ENCODE results near the gene LDLRAD4. TPM values are rescaled to one million over a fixed set of nuclear protein-coding genes. Genes with fewer than 3 reads are reported as not detected.

LDLRAD4 gene
- total RNA-seq, 1 donor = under 0.01 TPM

GRCh38 chr18:13217971-13218367 is 591 bp upstream of the LDLRAD4 start:
- Histone ChIP-seq H2AFZ (ENCODE audit: low read length) (no peak overlapping the region), H3K4me2 (ENCODE audit: insufficient read depth, low read length) (peak overlapping the region; percentile 23), H3K27ac (ENCODE audit: low read depth, low read length) (no peak overlapping the region), H3K4me3 (ENCODE audit: insufficient read depth, low read length) (no peak overlapping the region), H3K79me2 (ENCODE audit: insufficient read depth, low read length) (no peaks in the 10 kb centered on the region), H3K27me3 (ENCODE audit: insufficient read depth, low read length) (peaks cover 74% of the 10 kb centered on the region), H3K9me3 (ENCODE audit: low read depth, low read length) (no peaks in the 10 kb centered on the region), H4K20me1 (ENCODE audit: insufficient read depth, low read length) (no peaks in the 10 kb centered on the region), H3K4me1 (ENCODE audit: insufficient read depth, low read length) (no peaks in the 10 kb centered on the region), H3K36me3 (ENCODE audit: insufficient read depth, low read length) (no peaks in the 10 kb centered on the region)
- DNase-seq (ENCODE audit: insufficient read length, low spot score, missing footprints) = no peak
- TF ChIP-seq CTCF (IDR thresholded peaks at IDR 0.05; ENCODE audit: extremely low read depth, low read depth, low read length) = no peak

DNA sequence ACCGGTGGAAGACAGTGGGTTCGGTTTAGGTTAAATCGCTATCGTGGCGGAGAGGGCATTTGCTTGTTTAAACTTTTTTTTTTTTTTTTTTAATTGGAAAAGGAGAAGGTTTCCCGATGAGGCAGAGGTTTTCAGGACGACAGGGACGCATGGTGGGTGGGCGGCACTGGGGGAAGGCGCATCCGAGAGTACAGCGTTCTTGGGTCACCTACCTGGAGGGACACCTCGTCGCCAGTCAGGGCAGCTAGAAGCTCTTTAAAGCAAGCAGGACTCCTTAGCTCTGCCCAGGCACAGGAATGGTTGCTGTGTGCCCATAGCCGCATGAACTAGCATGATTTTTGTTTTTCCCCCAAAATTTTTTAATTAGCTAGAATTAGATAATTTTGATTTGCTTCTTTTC is 437 bp downstream of the LDLRAD4 start:
- no peaks in the 10 kb centered on the region for H3K36me3 ChIP-seq (ENCODE audit: insufficient read depth, low read length)
- TF ChIP-seq CTCF (IDR thresholded peaks at IDR 0.05; ENCODE audit: extremely low read depth, low read depth, low read length) = no peak
- no peak for DNase-seq (ENCODE audit: insufficient read length, low spot score, missing footprints)
- no peak overlapping the region for H3K4me3 ChIP-seq (ENCODE audit: insufficient read depth, low read length)
- H4K20me1 ChIP-seq (ENCODE audit: insufficient read depth, low read length) = no peaks in the 10 kb centered on the region
- H3K4me1 ChIP-seq (ENCODE audit: insufficient read depth, low read length) = no peaks in the 10 kb centered on the region
- H2AFZ ChIP-seq (ENCODE audit: low read length) = no peak overlapping the region
- no peaks in the 10 kb centered on the region for H3K79me2 ChIP-seq (ENCODE audit: insufficient read depth, low read length)
- H3K9me3 ChIP-seq (ENCODE audit: low read depth, low read length) = no peaks in the 10 kb centered on the region
- H3K27me3 ChIP-seq (ENCODE audit: insufficient read depth, low read length) = peaks cover 80% of the 10 kb centered on the region
- H3K4me2 ChIP-seq (ENCODE audit: insufficient read depth, low read length) = no peak overlapping the region
- no peak overlapping the region for H3K27ac ChIP-seq (ENCODE audit: low read depth, low read length)

DNA sequence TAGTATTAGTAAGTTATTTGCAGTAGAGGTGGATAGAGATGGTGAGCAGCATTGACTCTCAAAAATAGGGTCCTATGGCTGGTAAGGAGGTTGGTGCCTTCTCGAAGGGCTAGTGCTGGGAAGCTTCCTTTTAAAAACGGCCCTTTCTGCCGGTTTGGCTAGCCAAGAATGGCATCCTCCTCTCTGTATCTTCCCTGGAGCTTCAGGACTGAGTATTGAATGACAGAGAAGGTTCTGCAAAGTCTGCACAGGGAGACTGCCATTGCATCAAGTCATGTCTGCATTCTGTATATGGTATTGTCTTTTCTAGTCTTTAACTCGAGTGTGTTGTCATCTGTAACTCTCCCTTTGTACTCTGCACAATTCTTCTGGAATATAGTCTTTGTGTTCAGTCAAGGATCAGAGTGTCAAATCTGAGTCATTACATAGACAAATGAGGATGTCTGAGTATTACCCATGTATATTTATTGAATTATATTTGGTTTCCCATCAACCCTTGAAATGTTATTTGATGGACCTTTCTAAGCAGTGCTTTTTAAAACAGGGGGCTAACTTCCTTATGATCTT is 1.1 kb downstream of the LDLRAD4 start:
- Histone ChIP-seq H3K27ac (ENCODE audit: low read depth, low read length) (no peak overlapping the region), H3K4me3 (ENCODE audit: insufficient read depth, low read length) (no peak overlapping the region), H3K79me2 (ENCODE audit: insufficient read depth, low read length) (no peaks in the 10 kb centered on the region), H3K9me3 (ENCODE audit: low read depth, low read length) (no peaks in the 10 kb centered on the region), H3K27me3 (ENCODE audit: insufficient read depth, low read length) (peaks cover 75% of the 10 kb centered on the region), H3K36me3 (ENCODE audit: insufficient read depth, low read length) (no peaks in the 10 kb centered on the region), H4K20me1 (ENCODE audit: insufficient read depth, low read length) (no peaks in the 10 kb centered on the region), H2AFZ (ENCODE audit: low read length) (no peak overlapping the region), H3K4me1 (ENCODE audit: insufficient read depth, low read length) (no peaks in the 10 kb centered on the region), H3K4me2 (ENCODE audit: insufficient read depth, low read length) (no peak overlapping the region)
- TF ChIP-seq CTCF (IDR thresholded peaks at IDR 0.05; ENCODE audit: extremely low read depth, low read depth, low read length) = no peak
- DNase-seq (ENCODE audit: insufficient read length, low spot score, missing footprints) = no peak

GRCh38 chr18:13220361-13220991 is 1.9 kb downstream of the LDLRAD4 start:
- H2AFZ ChIP-seq (ENCODE audit: low read length) = no peak overlapping the region
- no peak overlapping the region for H3K4me2 ChIP-seq (ENCODE audit: insufficient read depth, low read length)
- no peaks in the 10 kb centered on the region for H3K4me1 ChIP-seq (ENCODE audit: insufficient read depth, low read length)
- H3K9me3 ChIP-seq (ENCODE audit: low read depth, low read length) = no peaks in the 10 kb centered on the region
- no peak overlapping the region for H3K27ac ChIP-seq (ENCODE audit: low read depth, low read length)
- H3K4me3 ChIP-seq (ENCODE audit: insufficient read depth, low read length) = no peak overlapping the region
- peaks cover 72% of the 10 kb centered on the region for H3K27me3 ChIP-seq (ENCODE audit: insufficient read depth, low read length)
- no peaks in the 10 kb centered on the region for H3K79me2 ChIP-seq (ENCODE audit: insufficient read depth, low read length)
- TF ChIP-seq CTCF (IDR thresholded peaks at IDR 0.05; ENCODE audit: extremely low read depth, low read depth, low read length) = no peak
- DNase-seq (ENCODE audit: insufficient read length, low spot score, missing footprints) = no peak
- no peaks in the 10 kb centered on the region for H3K36me3 ChIP-seq (ENCODE audit: insufficient read depth, low read length)
- no peaks in the 10 kb centered on the region for H4K20me1 ChIP-seq (ENCODE audit: insufficient read depth, low read length)
